Measurements from ENCODE around the gene GTSE1.
"Not testable (repeated sequence)": the region's sequence is repeated elsewhere in the genome, so short reads cannot be mapped to it uniquely, and the experiment has no call there.

The GTSE1 gene

DNA sequence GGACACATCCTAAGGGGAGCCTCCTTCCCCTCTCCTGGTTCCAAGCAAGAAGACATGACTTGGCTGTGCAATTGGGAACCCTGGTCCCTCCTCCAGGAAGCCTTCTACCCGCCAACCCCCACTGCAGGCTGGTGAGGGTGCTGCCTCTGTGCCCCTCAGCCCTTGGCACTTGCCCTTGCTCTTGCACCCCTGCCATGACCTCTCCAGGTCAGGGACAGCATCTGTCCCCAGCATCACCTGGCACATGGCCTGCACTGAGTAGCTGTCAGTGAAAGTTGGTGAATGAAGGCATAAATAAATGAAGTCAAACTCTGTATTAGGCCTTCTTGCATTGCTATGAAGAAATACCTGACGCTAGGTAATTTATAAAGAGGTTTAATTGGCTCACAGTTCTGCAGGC, 1.9 kb upstream of the GTSE1 start:
- DNase-seq = no peak

- no peak for DNase-seq
Observed at GRCh38 chr22:46295277-46295971, 1.2 kb upstream of the GTSE1 start.

DNA sequence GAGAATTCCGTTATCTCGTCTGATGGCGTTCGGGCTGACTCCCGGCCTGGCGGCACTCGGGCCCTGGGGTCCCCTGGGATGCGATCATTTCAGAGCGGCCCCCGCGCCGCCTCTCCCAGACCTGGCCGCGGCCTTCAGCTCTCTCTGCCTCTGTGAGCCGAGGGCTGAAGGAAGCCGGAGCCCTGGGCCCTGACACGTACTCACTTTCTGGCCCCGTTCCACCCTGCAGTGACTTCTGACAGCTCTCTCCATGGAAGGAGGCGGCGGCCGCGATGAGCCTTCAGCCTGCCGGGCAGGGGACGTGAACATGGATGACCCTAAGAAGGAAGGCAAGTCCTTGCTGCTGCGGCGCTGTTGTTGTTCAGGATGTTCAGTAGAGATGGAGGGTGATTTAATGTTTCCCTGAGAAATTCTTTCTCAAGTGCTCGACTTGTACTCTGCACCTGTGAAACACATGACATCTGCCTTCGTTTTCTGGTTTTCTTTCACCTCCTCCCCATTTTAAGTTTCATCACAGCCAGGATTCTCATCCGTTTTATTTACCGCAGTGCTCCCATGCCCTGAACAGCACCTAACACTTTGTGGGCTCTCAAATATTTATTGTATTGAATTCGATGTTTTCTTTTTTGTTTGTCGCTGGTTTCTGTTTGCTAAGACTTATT, 612 bp downstream of the GTSE1 start:
- no peak for DNase-seq

DNA sequence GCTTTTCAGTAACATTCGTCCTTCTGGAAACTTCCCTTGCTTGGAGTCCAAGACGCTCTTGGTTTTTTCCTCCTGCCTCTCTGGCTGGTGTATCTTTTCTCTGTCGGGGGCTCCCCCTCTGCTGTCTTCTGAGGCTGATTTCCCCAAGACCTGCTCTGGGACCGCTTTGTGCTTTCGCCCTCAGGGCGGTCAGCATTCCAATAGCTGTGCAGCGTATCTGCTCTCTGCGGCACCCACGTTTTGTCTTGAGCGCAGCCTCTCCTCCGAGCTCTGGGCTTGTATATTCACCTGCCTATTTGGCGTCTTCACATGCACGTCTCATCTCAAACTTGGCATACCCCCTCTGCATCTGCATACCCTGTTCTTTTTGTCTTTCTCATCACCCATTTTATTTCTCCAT, 2.4 kb downstream of the GTSE1 start:
- DNase-seq = no peak

DNA sequence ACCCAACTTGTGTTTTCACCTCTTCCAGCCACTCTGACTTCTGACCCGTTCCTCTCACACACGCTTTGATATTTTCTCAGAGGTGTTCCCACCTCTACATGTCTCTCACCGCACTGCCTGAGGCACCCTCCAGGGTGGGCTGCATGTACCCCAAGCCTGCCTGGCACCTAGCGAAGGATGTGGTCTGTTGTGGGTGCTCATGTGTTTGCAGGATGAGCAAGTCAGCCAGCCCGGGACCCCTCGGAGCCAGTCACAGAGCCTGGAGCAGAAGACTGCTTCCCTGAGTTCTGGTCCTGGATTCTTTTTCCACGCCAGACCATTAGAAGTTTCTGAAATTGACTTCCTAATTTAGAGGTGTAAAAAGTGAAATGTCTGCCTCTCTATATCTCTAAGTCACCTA, 3.8 kb downstream of the GTSE1 start:
- no peak for DNase-seq

DNA sequence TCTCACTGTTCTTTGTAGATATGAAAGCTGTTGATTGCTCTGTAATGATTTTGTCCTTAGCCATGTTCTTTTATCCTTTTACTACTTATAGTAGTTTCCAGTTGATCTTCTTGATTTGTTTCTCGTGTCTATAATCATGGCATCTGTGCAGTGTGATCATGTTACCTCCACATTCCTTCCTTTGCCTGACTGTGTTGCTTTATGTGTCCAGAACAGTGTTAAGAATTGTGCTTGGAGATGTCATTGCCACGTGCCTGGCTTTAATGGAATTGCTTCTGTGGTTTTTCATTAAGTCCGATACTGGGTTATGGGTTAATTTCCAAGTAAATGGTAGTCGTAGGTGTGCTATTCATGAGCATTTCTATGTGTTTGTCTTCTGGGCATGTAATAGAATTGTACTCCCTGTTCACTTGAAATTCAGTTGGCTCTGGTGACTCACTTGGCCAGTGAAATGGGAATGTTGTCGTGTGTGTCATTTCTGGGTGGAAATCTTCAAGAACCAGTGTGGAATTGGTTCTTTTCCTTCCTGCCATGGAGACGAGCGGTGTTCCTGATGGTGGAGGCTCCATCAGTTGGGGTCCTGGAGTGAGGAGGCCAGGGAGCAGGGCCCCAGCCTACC, 6.8 kb downstream of the GTSE1 start:
- DNase-seq = no peak

- no peak for DNase-seq
Observed at GRCh38 chr22:46308283-46308988, 11.8 kb downstream of the GTSE1 start.

- DNase-seq = no peak
Observed at GRCh38 chr22:46309526-46310085, 12.9 kb downstream of the GTSE1 start.

DNA sequence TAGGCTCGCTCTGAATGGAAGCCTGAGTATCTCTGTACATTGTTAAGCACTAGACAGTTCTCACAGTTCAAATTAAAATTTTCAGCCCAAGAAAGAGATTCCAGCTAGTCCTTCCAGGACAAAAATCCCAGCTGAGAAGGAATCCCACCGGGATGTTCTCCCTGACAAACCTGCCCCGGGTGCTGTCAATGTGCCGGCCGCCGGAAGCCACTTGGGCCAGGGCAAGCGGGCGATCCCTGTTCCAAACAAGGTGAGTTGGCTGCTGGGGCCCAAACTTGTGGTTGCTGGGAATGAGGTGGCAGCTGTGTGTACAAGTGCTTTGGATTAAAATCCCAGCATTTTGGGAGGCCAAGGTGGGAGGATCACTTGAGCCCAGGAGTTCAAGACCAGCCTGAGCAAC, 15.4 kb downstream of the GTSE1 start:
- no peak for DNase-seq

- not testable (repeated sequence) for DNase-seq
Observed at GRCh38 chr22:46312848-46313247, 16.2 kb downstream of the GTSE1 start.

- no peak for DNase-seq
Observed at GRCh38 chr22:46315976-46316375, 19.3 kb downstream of the GTSE1 start.

DNA sequence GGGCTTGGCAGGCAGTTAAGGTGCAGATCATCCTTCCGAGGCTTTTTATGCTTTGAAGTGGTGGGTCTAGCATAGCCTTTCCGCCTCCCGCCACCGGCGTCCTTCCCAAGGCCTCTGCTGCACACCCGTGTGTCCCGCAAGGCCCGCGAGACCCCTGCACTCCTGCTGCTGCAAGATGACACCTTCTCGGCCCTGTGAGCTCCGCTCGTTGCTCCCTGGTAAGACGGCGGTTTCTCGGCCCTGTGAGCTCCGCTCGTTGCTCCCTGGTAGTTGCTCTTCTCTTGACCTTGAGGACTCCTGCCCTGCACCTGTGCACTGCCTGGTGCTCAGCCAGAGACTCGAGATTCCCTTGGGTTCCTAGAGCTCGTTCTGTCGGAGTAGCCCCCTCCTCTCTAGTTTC, 21.0 kb downstream of the GTSE1 start:
- no peak for DNase-seq

GRCh38 chr22:46318576-46318975, 21.9 kb downstream of the GTSE1 start:
- no peak for DNase-seq

DNA sequence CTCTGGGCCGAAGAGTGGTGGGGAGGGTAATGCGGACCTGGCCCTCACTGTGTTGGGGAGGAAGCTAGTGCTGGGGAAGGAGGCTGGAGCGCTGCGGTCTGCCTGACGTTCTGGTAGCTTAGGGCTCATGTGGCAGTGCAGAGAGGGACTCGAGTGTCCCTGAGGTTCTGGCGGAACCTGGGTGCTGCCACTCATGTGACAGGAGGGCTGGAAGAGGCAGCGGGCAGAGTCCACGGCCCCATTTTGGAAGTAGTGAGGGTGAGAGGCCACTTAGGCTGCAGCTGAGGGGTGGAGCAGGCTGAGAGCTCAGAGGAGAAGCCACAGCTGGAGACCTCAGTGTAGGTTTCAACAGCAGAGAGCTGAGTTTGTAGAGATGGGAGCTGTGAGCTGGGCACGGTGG, 22.6 kb downstream of the GTSE1 start:
- no peak for DNase-seq

DNA sequence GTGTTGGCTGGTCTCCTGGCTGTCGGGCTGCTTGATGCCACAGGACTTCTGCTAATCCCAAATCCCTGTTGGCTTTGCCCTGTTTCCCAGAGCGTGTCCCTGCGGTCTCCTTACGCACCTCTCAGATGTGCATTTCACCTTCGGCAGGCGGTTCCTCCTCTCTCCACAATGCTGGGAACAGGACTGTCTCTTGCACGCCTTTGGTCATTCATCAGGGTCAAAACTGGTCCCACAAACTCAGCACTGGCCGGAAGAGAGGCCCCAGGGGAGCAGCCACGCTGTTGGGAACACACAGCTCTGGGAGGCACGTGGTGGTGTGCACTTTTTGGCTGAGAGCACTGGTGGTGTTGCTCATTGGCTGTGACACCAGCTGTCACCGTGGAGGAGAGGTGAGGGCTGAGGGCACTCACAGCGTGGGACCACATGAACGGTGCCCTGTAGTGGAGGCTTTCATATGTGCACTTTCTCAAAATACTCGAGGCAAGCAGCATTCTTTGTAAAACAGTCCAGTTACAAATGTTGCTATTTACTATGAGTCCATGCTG, 23.6 kb downstream of the GTSE1 start:
- no peak for DNase-seq

DNA sequence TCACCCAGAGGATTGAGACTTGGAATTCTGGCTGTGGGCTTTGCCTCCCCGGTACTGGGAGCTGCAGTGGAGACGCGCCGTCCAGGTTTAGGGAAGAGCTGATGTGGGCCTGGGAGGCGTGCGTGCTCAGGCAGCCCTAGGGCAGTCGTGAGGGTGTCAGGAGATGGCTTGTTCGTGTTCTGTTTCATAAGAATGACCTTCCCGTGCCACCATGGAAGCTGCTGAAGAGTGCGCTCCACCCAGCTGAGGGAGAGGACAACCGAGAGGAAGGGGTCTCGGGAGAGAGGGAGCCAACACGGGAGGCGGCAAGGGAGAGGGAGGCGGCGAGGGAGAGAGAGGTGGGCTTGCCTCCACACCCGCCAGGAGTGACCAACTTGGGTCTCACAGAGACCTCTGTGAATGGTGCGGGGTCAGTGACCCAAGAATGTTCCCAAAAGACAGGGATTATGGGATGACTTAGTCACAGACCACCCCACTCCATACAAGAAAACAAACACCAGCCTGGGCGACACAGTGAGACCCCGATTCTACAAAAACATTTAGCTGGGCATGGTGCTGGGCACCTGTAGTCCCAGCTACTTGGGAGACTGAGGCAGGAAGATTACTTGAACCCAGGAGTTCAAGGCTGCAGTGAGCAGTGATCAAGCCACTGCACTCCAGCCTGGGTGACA, 24.2 kb downstream of the GTSE1 start:
- no peak for DNase-seq

DNA sequence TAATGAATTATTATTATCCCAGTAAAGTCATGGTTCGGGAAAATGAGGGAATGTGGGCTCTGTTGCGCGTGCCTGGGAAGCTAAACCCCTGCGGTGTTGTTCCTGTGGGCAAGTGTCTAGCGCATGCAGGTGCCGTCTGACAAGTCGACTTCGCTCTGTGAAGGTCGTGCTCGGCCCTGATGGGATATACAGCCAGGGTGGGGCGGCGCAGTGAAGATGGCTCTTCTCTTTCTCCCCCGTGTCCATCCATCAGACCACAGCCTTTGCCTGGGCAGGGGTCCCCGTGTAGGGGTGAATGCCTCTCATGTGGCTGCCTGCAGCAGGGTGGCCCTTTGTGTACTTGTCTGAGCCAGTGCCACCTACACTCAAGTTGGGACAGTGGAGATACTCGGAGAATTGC, 26.0 kb downstream of the GTSE1 start:
- no peak for DNase-seq

GRCh38 chr22:46323162-46323561, 26.5 kb downstream of the GTSE1 start:
- no peak for DNase-seq

GRCh38 chr22:46326066-46326680, 29.5 kb downstream of the GTSE1 start:
- no peak for DNase-seq

GRCh38 chr22:46327691-46328465, 31.2 kb downstream of the GTSE1 start:
- DNase-seq = no peak

GRCh38 chr22:46328797-46329196, 32.1 kb downstream of the GTSE1 start:
- no peak for DNase-seq

All from right forelimb (tissue), 1 donor.